Natural killer cell (primary cell): ENCODE measurements around the gene PTPRCAP. TPM values are rescaled to one million over a fixed set of nuclear protein-coding genes. Genes with fewer than 3 reads are reported as not detected.
"Not testable (repeated sequence)": the region's sequence is repeated elsewhere in the genome, so short reads cannot be mapped to it uniquely, and the experiment has no call there.

ENCODE experiments used
- ATAC-seq, 3 donors: fragments of 150-1000 bp in 2 of 3; fragments of 200-7000 bp in 1 of 3; cut with Tn5 transposase; 1 replicate in 1 of 3; 2 replicates in 2 of 3; pipeline ENCODE4 v1.10.0; 2021; ENCODE audit warnings: mild to moderate bottlenecking in 2 of 3, moderate library complexity in 2 of 3
- DNase-seq, 2 donors: peaks; one replicate each; pipeline versions ENCODE4 v3.0.0 to v3.0.0-alpha.2; 2013 to 2021; ENCODE audit warnings: mixed read lengths in 1 of 2
- H3K27ac ChIP-seq: one replicate; pipeline ENCODE4 v1.5.1; 2013; ENCODE audit warnings: mild to moderate bottlenecking, low read length
- H3K27me3 ChIP-seq: one replicate; pipeline ENCODE4 v1.6.1; 2013; ENCODE audit warnings: low read length; ENCODE audit not compliant: control insufficient read depth, insufficient read depth
- H3K36me3 ChIP-seq: one replicate; pipeline ENCODE4 v1.6.1; 2013; ENCODE audit warnings: low read length; ENCODE audit not compliant: control insufficient read depth, insufficient read depth
- H3K4me1 ChIP-seq: one replicate; pipeline ENCODE4 v1.6.1; 2013; ENCODE audit warnings: low read length; ENCODE audit not compliant: control insufficient read depth, insufficient read depth
- H3K4me3 ChIP-seq: one replicate; pipeline ENCODE4 v1.5.1; 2013; ENCODE audit warnings: low read length
- H3K9me3 ChIP-seq: one replicate; pipeline ENCODE4 v1.6.1; 2013; ENCODE audit warnings: low read length; ENCODE audit not compliant: control insufficient read depth, insufficient read depth
- H3K27ac Mint-ChIP-seq, 2 donors: one replicate each; pipeline ENCODE4 v1.8.0; 2022; ENCODE audit warnings: mild to moderate bottlenecking in 2 of 2, mixed read lengths in 2 of 2, moderate library complexity in 1 of 2
- H3K27me3 Mint-ChIP-seq, 2 donors: one replicate each; pipeline ENCODE4 v1.8.0; 2022; ENCODE audit warnings: low read depth in 2 of 2, mixed read lengths in 2 of 2
- H3K36me3 Mint-ChIP-seq: one replicate; pipeline ENCODE4 v1.8.0; 2022; ENCODE audit warnings: mixed read lengths
- H3K4me1 Mint-ChIP-seq, 2 donors: one replicate each; pipeline ENCODE4 v1.8.0; 2022; ENCODE audit warnings: mixed read lengths in 2 of 2
- H3K4me3 Mint-ChIP-seq: one replicate; pipeline ENCODE4 v1.8.0; 2022; ENCODE audit warnings: mild to moderate bottlenecking, moderate library complexity, mixed read lengths
- H3K9me3 Mint-ChIP-seq, 2 donors: one replicate each; pipeline ENCODE4 v1.8.0; 2022; ENCODE audit warnings: mixed read lengths in 2 of 2
- WGBS: methylation state at CpG from one replicate; pipeline ENCODE4 v1.1.7; 2013; ENCODE audit warnings: missing lambda C conversion rate; ENCODE audit not compliant: insufficient coverage; 5-methylcytosine and 5-hydroxymethylcytosine counted together
- intact Hi-C: fragments of 100-400 bp; cut with micrococcal nuclease; formaldehyde crosslinking; loops from one replicate; pipeline ENCODE4 v1.14.2; 2022
- total RNA-seq, 4 donors: library from RNA; stranded (reverse); fragments of 120-200 nt in 1 of 4; gene quantifications; one replicate each; pipeline versions ENCODE4 v1.2.3 to v1.2.4, GENCODE V29; 2013 to 2022
- TF ChIP-seq, protein P1 (sequence below): fragments of 200-600 bp; IDR thresholded peaks from one replicate; pipeline ENCODE4 v1.8.0; 2022; ENCODE audit warnings: antibody characterized with exemption

Gene PTPRCAP
- total RNA-seq, 3 donors from 2014 or later (not counting 1 experiment from before 2014, with no cell fraction given), result 240 to 301 (median 269) TPM

GRCh38 chr11:67476692-67477091, 39.2 kb upstream of the PTPRCAP start:
- ATAC-seq, H3K4me3 ChIP-seq, H3K36me3 Mint-ChIP-seq, H3K27me3 Mint-ChIP-seq, intact Hi-C loops, H3K4me1 Mint-ChIP-seq, H3K4me1 ChIP-seq, H3K4me3 Mint-ChIP-seq, H3K36me3 ChIP-seq, H3K9me3 Mint-ChIP-seq, H3K27me3 ChIP-seq, H3K9me3 ChIP-seq, H3K27ac ChIP-seq, DNase-seq, H3K27ac Mint-ChIP-seq: not testable (repeated sequence)
- WGBS, result 93% methylated on average over 10 of the region's 10 CpGs

DNA sequence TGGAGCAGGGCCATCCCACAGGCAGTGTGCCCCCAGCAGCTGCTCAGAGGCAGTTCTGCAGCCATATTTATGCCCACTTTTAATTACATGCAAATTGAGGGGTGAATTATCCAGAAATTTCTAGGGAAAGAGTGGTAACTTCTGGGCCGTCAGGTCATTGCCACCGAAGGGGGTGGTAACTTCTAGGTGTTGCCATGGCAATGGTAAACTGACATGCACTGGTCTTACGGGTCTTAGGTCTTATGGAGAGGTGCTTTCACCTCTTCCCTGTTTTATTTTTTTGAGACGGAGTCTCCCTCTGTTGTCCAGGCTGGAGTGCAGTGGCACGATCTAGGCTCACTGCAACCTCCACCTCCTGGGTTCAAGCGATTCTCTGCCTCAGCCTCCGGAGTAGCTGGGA, 35.4 kb upstream of the PTPRCAP start:
- intact Hi-C loops, result no loop called here
- no peak for DNase-seq
- peaks cover 6 to 7% of the 10 kb centered on the region in 2 donors for H3K4me1 Mint-ChIP-seq
- no peaks in the 10 kb centered on the region for H3K27me3 Mint-ChIP-seq
- Histone ChIP-seq H3K4me3 (no peak overlapping the region), H3K27me3 (no peaks in the 10 kb centered on the region), H3K4me1 (peaks cover 14% of the 10 kb centered on the region), H3K27ac (no peak overlapping the region), H3K36me3 (no peaks in the 10 kb centered on the region), H3K9me3 (no peaks in the 10 kb centered on the region)
- TF ChIP-seq, protein P1, sequence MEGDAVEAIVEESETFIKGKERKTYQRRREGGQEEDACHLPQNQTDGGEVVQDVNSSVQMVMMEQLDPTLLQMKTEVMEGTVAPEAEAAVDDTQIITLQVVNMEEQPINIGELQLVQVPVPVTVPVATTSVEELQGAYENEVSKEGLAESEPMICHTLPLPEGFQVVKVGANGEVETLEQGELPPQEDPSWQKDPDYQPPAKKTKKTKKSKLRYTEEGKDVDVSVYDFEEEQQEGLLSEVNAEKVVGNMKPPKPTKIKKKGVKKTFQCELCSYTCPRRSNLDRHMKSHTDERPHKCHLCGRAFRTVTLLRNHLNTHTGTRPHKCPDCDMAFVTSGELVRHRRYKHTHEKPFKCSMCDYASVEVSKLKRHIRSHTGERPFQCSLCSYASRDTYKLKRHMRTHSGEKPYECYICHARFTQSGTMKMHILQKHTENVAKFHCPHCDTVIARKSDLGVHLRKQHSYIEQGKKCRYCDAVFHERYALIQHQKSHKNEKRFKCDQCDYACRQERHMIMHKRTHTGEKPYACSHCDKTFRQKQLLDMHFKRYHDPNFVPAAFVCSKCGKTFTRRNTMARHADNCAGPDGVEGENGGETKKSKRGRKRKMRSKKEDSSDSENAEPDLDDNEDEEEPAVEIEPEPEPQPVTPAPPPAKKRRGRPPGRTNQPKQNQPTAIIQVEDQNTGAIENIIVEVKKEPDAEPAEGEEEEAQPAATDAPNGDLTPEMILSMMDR, result no peak
- no peaks in the 10 kb centered on the region for H3K36me3 Mint-ChIP-seq
- no peak overlapping the region for H3K4me3 Mint-ChIP-seq
- 83% methylated on average over 6 of the region's 7 CpGs for WGBS
- no peak overlapping the region for H3K27ac Mint-ChIP-seq
- ATAC-seq, result no peak
- no peaks in the 10 kb centered on the region for H3K9me3 Mint-ChIP-seq

DNA sequence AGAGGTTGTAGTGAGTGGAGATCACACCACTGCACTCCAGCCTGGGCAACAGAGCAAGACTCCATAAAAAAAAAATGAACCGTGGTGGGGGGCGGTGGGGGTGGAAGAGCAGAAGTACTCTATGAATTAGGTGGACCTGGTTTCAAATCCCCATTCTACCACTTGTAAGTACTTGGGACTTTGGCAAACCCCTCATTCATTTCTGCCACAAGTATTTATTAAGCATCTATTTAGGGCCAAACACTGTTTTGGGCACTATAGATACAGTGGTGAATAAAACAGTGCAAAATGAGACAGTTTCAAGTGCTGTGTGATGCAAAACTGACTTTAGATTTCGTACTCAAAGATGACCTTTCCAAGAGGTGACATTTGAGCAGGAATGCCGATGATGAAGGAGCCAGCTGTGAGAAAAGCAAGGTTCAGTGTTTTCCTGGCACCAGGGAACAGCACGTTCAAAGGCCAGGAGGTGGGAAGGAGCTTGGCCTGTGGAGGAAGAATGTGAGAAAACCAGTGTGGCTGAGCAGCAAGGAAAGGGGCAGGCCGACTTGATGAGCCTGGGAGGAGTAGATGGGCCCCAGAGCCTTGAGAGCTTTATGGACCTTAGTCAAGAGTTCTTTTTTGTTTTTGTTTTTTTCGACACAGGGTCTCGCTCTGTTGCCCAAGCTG, 33.0 kb upstream of the PTPRCAP start:
- TF ChIP-seq, protein P1, result no peak
- Histone ChIP-seq H3K4me1 (peaks cover 24% of the 10 kb centered on the region), H3K4me3 (no peak overlapping the region), H3K27ac (no peak overlapping the region), H3K36me3 (peaks cover 6% of the 10 kb centered on the region), H3K27me3 (no peaks in the 10 kb centered on the region), H3K9me3 (no peaks in the 10 kb centered on the region)
- Mint-ChIP-seq H3K27me3 (no peaks in the 10 kb centered on the region), H3K4me3 (no peak overlapping the region), H3K9me3 (no peaks in the 10 kb centered on the region), H3K27ac (no peak overlapping the region), H3K4me1 (peaks cover 7 to 23% of the 10 kb centered on the region in 2 donors), H3K36me3 (no peaks in the 10 kb centered on the region)
- DNase-seq, result no peak
- WGBS, result 90% methylated on average over 8 of the region's 8 CpGs
- intact Hi-C loops, result no loop called here
- no peak for ATAC-seq

GRCh38 chr11:67469508-67469811, 32.0 kb upstream of the PTPRCAP start:
- Mint-ChIP-seq H3K27me3 (no peaks in the 10 kb centered on the region), H3K27ac (peak overlapping the region; percentile 78 to 82), H3K4me1 (peaks cover 12 to 33% of the 10 kb centered on the region in 2 donors), H3K36me3 (no peaks in the 10 kb centered on the region), H3K9me3 (no peaks in the 10 kb centered on the region), H3K4me3 (peak overlapping the region; percentile 72)
- H3K27ac ChIP-seq, result peak overlapping the region; percentile 89
- H3K9me3 ChIP-seq, result no peaks in the 10 kb centered on the region
- no peaks in the 10 kb centered on the region for H3K27me3 ChIP-seq
- WGBS, result 22% methylated on average over 9 of the region's 9 CpGs
- H3K4me3 ChIP-seq, result peak overlapping the region; percentile 66
- H3K36me3 ChIP-seq, result peaks cover 6% of the 10 kb centered on the region
- DNase-seq (no peak), ATAC-seq (no peak)
- TF ChIP-seq, protein P1, result no peak
- intact Hi-C loops, result loop anchor here (1.0 to 5.0 kb wide), 3 partner anchors 13 to 67 kb away; partner anchors contain the start of genes PPP1CA and TBC1D10C
- peaks cover 33% of the 10 kb centered on the region for H3K4me1 ChIP-seq
